Breast epithelium (tissue), 4 donors: ENCODE data around the gene TMEM247. TPM values are rescaled to one million over a fixed set of nuclear protein-coding genes. Genes with fewer than 3 reads are reported as not detected.

Experiments
- DNase-seq, 2 donors: peaks; one replicate each; pipeline ENCODE4 v3.0.0-alpha.2; 2019; ENCODE audit warnings: low spot score in 2 of 2
- H3K27ac ChIP-seq, 2 donors: fragments of 200-600 bp; sonication (generic) in 1 of 2; one replicate each; pipeline ENCODE4 v1.5.1; 2016 to 2019; ENCODE audit warnings: mild to moderate bottlenecking in 1 of 2
- H3K27me3 ChIP-seq, 2 donors: fragments of 200-600 bp; sonication (generic) in 1 of 2; one replicate each; pipeline versions ENCODE4 v1.5.1 to v1.6.0; 2017 to 2019; ENCODE audit warnings: control low read depth in 1 of 2, mild to moderate bottlenecking in 1 of 2
- H3K36me3 ChIP-seq: fragments of 200-600 bp; one replicate; pipeline ENCODE4 v1.5.1; 2019
- H3K4me1 ChIP-seq, 2 donors: fragments of 200-600 bp; sonication (generic); one replicate each; pipeline ENCODE4 v1.5.1; 2016 to 2019; ENCODE audit warnings: control low read depth in 1 of 2
- H3K4me3 ChIP-seq, 3 donors: fragments of 200-600 bp; sonication (generic); 1 replicate in 2 of 3; 2 replicates in 1 of 3; pipeline ENCODE4 v1.5.1; 2016 to 2019; ENCODE audit warnings: mild to moderate bottlenecking in 3 of 3, moderate library complexity in 2 of 3
- H3K9me3 ChIP-seq, 2 donors: fragments of 200-600 bp; sonication (generic) in 1 of 2; one replicate each; pipeline ENCODE4 v1.5.1; 2016 to 2019; ENCODE audit warnings: control low read depth in 1 of 2
- POLR2A ChIP-seq: fragments of 450-650 bp; IDR thresholded peaks from one replicate; pipeline ENCODE4 v1.6.1; 2016; ENCODE audit warnings: antibody characterized with exemption, mild to moderate bottlenecking, moderate library complexity
- POLR2AphosphoS5 ChIP-seq, 3 donors: sonication (generic); formaldehyde crosslinking; IDR thresholded peaks; one replicate each; pipeline ENCODE4 v1.6.1; 2017; ENCODE audit warnings: antibody characterized with exemption in 3 of 3
- intact Hi-C: fragments of 100-400 bp; cut with DNase I; formaldehyde crosslinking; loops from one replicate; pipeline ENCODE4 v1.15.1; 2023; ENCODE audit warnings: low total_unique reads
- total RNA-seq, 3 donors: library from RNA; depleted of rRNA; stranded (reverse); fragments of >200 nt; gene quantifications; one replicate each; pipeline ENCODE4 v1.1.0, GENCODE V29; 2016
- TF ChIP-seq, protein P1 (sequence below), 3 donors: fragments of 450-650 bp; IDR thresholded peaks; one replicate each; pipeline ENCODE4 v1.5.1; 2016 to 2017; ENCODE audit warnings: antibody characterized with exemption in 3 of 3, mild to moderate bottlenecking in 3 of 3, moderate library complexity in 3 of 3

The TMEM247 gene
- total RNA-seq, 3 donors from 2014 or later = not detected

DNA sequence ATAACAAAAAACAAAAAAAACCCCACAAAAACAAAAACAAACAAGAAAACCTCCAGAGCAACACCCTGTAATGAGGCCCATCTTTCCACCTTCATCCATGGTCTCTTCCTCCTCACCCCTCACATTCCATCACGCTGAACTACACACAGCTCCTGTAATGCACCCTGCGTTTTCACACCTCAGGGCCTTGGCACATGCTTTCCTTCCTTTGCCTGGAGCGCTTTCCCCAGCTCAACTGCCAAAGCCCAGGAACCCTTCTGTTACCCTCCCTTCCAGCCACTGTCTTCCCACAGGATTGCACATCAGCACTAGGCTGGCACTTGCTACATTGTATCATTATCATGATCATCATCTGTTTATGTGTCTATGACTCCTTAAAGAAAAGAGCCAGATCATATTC is 29.4 kb downstream of the TMEM247 start:
- Histone ChIP-seq H3K27me3 (no peaks in the 10 kb centered on the region), H3K36me3 (no peaks in the 10 kb centered on the region), H3K4me3 (no peak overlapping the region), H3K4me1 (no peaks in the 10 kb centered on the region), H3K9me3 (no peaks in the 10 kb centered on the region), H3K27ac (no peak overlapping the region)
- intact Hi-C loops = no loop called here
- DNase-seq = no peak
- TF ChIP-seq, protein P1, sequence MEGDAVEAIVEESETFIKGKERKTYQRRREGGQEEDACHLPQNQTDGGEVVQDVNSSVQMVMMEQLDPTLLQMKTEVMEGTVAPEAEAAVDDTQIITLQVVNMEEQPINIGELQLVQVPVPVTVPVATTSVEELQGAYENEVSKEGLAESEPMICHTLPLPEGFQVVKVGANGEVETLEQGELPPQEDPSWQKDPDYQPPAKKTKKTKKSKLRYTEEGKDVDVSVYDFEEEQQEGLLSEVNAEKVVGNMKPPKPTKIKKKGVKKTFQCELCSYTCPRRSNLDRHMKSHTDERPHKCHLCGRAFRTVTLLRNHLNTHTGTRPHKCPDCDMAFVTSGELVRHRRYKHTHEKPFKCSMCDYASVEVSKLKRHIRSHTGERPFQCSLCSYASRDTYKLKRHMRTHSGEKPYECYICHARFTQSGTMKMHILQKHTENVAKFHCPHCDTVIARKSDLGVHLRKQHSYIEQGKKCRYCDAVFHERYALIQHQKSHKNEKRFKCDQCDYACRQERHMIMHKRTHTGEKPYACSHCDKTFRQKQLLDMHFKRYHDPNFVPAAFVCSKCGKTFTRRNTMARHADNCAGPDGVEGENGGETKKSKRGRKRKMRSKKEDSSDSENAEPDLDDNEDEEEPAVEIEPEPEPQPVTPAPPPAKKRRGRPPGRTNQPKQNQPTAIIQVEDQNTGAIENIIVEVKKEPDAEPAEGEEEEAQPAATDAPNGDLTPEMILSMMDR (IDR thresholded peaks at IDR 0.05) = no peak
- no peak for TF ChIP-seq POLR2AphosphoS5 (IDR thresholded peaks at IDR 0.05)
- TF ChIP-seq POLR2A = no peak

DNA sequence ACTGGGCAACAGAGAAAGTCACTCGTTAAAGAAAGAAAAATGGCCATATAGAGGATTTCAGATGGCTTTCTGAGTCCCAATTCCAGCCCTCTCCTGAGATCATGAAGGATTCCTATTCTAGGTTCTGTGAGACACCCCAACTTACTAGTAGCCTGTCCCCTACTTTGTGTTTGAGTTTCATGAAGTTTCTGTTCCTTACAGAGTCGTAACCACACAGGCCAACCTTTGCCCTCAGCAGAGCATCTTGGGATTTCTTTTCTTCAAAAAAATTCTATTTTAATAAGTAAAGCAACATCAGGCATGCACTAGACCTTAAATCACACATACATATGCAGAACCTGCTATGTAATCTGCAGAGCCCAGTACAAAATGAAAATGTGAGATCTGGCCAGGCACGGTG is 30.4 kb downstream of the TMEM247 start:
- Histone ChIP-seq H3K27ac (no peak overlapping the region), H3K4me3 (no peak overlapping the region), H3K36me3 (no peaks in the 10 kb centered on the region), H3K9me3 (no peaks in the 10 kb centered on the region), H3K27me3 (no peaks in the 10 kb centered on the region), H3K4me1 (no peaks in the 10 kb centered on the region)
- intact Hi-C loops = no loop called here
- no peak for DNase-seq
- TF ChIP-seq POLR2AphosphoS5 (IDR thresholded peaks at IDR 0.05) (no peak), POLR2A (no peak)
- TF ChIP-seq, protein P1 (IDR thresholded peaks at IDR 0.05) = no peak

DNA sequence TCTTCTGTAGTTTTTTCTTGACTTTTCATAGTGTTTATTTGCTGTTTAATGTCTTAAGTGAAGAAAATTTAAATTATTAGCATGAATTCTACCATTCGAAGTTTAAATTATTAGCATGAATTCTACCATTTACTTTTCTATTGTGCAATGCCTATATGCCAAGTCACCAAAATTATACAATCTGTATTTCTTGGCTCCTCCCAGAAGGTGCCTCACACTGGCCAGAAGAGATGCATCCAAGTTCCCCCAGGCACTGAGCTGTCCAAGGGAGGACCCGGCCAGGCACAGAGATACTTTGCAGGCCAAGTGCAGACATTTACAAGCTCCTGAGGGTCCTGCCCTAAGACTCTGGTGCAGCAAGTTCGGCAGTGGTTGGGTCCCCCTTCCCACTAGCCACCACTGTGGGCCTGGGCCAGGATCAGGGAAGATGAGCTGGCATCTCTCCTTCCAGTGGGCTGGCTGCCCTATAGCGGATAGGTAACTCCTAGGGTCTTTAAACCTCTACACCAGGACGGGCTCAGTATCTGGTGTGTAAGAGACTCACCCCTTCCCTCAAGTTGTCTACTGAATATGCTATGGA is 31.3 kb downstream of the TMEM247 start:
- Histone ChIP-seq H3K36me3 (no peaks in the 10 kb centered on the region), H3K4me1 (no peaks in the 10 kb centered on the region), H3K4me3 (no peak overlapping the region), H3K27me3 (no peaks in the 10 kb centered on the region), H3K9me3 (no peaks in the 10 kb centered on the region), H3K27ac (no peak overlapping the region)
- TF ChIP-seq POLR2A (no peak), POLR2AphosphoS5 (IDR thresholded peaks at IDR 0.05) (no peak)
- TF ChIP-seq, protein P1 (IDR thresholded peaks at IDR 0.05) = no peak
- intact Hi-C loops = no loop called here
- DNase-seq = no peak

DNA sequence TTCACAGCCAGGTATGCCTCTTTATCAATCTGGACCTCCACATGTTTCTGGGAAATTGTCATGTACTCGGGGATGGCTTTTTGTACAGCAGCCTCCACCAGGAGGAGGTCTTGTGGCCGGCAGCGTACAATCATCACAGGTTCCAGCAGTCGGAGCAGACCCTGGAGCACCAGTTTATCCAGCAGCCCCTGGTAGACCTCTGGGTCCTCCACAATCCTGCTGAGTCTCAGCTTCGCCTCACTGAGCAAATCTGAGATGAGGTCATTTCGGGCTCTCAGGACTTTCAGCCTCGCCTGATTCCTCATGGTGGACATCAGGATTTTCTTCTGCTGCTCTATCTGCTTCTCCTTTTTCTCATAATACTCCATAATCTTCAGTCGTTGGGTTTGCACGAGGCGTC is 32.8 kb downstream of the TMEM247 start:
- intact Hi-C loops = no loop called here
- DNase-seq = no peak
- H3K4me1 ChIP-seq = no peaks in the 10 kb centered on the region
- H3K9me3 ChIP-seq = peaks cover 0 to 14% of the 10 kb centered on the region in 2 donors
- no peaks in the 10 kb centered on the region for H3K27me3 ChIP-seq
- H3K27ac ChIP-seq = no peak overlapping the region
- TF ChIP-seq POLR2A (no peak), POLR2AphosphoS5 (IDR thresholded peaks at IDR 0.05) (no peak)
- TF ChIP-seq, protein P1 (IDR thresholded peaks at IDR 0.05) = no peak
- H3K4me3 ChIP-seq = no peak overlapping the region
- H3K36me3 ChIP-seq = no peaks in the 10 kb centered on the region

DNA sequence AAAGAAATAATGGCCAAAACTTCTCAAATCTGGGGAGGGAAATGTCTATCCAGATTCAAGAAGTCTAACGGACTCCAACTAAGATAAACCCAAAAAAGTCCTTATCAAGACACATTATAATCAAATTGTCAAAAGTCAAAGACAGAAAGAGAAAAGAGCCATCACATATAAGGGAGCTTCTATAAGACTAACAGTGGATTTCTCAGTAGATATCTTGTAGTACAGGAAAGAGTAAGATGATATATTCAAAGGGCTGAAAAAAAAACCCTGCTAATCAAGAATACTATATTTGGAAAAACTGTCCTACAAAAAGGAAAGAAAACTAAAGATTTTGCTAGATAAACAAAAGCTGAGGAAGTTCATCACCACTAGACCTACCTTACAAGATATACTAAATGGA is 35.4 kb downstream of the TMEM247 start:
- Histone ChIP-seq H3K4me3 (no peak overlapping the region), H3K27me3 (no peaks in the 10 kb centered on the region), H3K36me3 (no peaks in the 10 kb centered on the region), H3K4me1 (no peaks in the 10 kb centered on the region), H3K9me3 (peaks cover 0 to 14% of the 10 kb centered on the region in 2 donors), H3K27ac (no peak overlapping the region)
- intact Hi-C loops = no loop called here
- no peak for DNase-seq
- TF ChIP-seq POLR2A = no peak
- no peak for TF ChIP-seq POLR2AphosphoS5 (IDR thresholded peaks at IDR 0.05)
- TF ChIP-seq, protein P1 (IDR thresholded peaks at IDR 0.05) = no peak
